Epidermal melanocyte (primary cell): ENCODE data around the gene TMEM33.

ENCODE experiments used
- DNase-seq: peaks from one replicate; pipeline ENCODE4 v3.0.0; 2011; ENCODE audit warnings: low spot score; ENCODE audit not compliant: insufficient read length

Gene TMEM33

DNA sequence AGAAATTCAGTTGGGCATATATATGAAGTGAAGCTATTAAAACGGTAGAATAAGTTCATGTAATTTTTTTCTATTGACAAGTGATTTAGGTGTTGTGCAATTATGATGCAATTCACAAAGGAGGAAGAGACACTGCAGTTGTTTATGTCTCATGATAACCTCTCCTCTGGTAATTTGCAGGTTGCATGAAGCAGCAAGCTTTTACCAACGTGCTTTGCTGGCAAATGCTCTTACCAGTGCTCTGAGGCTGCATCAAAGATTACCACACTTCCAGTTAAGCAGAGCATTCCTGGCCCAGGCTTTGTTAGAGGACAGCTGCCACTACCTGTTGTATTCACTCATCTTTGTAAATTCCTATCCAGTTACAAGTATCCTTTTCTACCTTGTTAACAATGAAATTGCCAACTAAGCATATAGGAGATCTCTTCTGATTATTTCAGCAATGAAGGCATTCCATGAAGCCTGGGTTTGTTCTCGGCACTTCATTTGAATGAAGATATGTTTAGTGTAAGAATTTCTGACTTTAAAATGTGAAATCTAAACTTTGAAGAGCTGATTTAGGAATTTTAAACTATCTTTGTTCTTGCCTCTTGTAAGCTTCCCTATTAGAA, 3.9 kb downstream of the TMEM33 start:
- DNase-seq, result no peak

DNA sequence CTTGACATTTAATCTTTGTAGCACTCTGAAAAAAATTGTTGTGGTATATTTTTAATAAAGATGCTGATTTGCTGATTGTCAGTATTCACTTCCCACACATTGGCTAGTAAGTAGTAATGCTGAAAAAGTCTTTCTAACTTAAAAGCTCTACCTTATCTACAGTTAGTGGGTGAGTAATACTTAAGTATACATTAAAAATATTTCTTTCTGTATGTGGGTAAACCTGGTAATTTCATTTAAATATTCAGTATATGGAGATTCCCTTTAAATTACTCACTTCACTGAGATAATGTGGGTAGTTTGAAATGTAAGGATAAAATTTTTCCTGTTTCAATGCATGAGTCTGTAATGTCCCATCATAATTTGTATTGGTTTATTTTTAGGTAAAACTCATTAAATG, 5.6 kb downstream of the TMEM33 start:
- no peak for DNase-seq

DNA sequence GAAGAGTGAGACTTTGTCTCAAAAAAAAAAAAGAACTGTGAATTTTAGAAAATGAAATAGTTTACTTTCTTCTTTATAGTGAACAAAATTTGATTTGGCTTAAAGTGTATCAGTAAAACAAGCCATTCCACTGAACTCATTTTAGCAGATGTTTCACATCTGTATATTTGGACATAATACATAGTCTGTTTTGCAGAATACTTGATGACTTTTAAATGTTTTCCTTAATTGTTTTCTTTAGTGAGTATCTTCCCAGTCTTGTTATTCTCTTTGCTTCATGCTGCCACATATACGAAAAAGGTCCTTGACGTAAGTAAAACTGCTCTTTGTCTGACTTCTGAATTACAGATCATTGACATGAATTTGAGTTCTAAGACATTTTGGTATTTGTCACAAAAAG, 8.3 kb downstream of the TMEM33 start:
- no peak for DNase-seq

DNA sequence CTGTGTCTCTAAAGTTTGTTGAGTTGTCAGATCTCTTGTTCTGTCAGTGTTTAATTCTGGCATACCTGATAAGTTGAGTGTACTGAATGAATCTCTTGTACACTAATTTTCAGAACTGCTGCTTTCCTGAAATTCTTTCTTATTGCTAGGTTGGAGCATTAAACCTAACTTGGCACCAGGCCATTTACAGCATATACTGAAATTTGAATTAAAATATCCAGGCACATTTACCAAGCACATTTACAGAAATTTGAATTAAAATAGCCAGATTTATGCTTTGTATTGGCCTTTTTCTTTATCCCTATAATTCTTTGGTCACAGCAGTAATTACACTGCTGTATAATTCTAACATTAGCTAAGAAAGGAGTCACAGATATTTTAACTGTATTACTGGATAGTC, 8.9 kb downstream of the TMEM33 start:
- DNase-seq, result no peak

DNA sequence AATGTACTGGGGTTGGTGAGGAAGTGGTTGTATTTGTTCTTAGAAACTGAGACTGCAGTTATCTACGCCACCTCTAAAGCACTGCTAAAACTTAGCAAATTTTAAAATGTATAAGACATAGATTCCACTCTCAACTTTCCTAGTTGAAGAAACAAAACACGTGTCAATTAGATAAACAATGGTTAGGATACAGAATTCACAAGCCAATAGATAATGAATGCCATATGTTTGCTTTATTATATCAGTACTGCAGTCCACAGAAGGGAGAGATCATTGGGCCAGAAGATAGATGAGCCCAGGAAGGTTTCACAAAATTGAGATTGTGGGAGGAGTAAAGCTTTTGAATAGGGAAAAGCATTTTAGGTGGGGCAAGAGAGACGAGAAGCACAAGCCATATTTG, 14.3 kb downstream of the TMEM33 start:
- DNase-seq, result no peak

DNA sequence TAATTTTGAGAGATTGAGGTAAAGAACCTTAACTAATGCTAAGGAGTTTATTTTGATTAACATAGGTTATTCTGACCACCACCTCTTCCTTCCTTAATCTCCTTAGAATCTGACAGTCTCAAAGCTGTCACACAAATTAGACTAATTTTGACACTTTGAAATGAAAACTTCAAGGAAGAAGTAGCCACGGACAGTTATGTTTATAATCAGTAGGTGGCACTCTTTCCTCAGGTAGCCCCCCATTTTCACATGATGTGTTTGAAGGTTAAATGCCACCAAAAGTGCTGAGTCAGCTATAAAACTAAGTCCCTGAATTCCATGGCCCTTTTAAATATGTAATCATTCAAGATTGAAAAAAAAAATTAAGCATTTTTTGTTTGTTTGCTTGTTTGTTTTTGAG, 22.4 kb downstream of the TMEM33 start:
- no peak for DNase-seq

DNA sequence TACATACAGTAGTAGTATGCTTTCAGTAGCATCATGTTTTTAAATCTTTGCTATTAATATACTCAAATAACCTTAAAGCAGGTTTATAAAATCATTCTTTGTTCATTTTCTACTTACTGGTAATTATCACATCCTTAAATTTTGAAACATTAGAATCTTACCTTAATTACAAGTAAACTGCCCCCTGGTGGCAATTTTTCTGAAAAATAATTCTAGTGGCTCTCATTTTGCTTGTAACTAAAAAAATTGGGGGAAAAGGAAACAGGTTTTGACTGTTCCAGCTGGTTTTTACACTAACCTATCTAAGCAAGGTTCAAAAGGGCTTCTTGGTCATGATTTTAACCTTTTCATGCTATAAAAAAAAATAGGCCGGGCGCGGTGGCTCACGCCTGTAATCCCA, 27.9 kb downstream of the TMEM33 start:
- DNase-seq, result no peak

DNA sequence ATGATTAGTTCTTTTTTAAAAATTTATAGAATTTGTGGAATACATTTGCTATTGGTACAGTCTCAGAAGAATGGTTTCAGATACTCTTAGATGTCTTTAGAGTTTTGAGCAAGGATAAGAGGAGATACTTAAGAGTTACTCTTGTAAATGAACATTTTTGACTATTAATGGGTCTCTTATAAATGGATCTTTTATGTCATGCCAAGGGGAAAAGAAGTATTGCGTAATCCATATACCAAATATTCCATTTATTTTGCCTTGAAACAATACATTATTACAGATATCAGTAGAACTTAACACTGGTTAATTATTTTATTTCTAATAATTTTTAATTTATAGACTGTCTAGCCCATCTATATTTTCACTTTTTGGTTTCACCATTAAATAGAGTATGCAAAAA, 29.2 kb downstream of the TMEM33 start:
- no peak for DNase-seq

DNA sequence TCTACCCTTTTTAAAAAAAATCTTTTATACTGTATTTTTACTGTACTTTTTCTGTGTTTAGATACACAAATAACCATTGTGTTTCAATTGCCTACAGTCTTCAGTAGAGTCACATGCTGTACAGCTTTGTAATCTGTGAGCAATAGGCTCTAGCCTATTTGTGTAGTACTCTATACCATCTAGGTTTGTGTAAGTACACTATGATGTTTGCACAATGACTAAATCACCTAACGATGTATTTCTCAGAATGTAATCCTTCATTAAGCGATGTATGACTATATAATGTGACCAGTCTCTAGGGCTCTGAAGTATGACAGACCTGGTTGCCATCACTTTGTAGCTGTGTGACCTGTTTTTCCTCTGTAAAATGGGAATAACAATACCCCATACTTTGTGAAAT, 32.2 kb downstream of the TMEM33 start:
- no peak for DNase-seq

DNA sequence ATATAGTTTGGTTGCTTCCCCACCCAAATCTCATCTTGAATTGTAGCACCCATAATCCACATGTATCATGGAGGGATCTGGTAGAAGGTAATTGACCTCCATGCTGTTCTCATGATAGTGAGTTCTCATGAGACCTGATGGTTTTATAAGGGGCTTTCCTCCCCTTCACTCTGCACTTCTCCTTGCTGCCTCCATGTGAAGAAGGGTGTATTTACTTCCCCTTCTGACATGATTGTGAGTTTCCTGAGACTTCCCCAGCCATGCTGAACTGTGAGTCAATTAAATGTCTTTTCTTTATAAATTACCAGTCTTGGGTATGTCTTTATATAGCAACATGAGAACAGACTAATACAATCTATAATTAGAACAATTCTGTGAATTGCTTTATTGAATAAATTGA, 34.4 kb downstream of the TMEM33 start:
- no peak for DNase-seq

DNA sequence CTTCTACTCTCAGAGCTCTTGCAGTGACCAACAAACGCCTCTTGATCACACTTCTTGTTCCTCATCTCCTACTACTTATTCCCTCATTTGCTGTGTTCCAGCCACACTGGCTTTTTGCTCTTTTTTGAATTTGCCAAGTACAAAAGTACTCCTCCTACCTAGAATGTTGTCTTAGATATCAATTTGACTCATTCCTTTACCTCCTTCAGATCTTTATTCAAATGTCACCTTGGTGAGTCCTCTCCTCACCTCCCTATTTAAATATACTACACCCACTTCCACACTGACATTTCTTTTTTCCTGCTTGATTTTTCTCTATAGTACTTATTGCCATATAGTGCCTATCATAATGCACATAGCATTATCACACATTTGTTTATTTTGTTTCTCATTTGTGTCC, 40.1 kb downstream of the TMEM33 start:
- no peak for DNase-seq

DNA sequence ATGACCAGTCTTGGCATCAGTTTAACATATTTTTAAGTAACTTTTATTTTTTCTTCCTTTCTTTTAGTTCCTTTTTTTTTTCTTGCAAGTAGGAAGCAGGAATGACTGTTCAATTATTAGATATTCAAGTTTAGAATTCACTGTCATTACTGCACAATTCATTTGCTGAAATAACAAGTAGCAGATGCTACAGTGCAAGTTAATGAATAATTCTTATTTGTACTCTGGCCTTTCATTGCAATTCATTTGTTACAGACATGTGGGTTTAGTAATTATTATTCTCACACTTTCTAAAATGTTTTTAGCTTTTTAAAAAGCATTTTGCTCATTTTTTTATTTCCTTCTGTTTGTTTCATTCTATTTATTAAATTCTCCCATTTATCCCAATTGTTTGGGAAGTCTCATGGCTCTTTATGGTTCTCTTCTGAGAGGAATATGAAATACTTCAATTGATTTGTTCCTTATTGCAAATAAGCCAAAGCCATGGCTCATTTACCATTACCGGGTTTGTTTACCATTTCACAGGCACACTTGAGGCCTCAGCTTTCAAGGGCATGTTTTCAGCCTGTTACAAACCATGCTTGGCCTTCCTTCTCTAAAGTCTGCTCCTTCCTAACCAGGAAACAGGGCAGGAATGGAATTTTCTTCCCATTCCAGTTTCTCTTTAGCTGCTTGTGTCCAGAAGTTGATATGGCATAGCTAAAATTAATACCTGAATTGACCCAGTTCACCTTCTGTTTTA, 41.7 kb downstream of the TMEM33 start:
- DNase-seq, result no peak

DNA sequence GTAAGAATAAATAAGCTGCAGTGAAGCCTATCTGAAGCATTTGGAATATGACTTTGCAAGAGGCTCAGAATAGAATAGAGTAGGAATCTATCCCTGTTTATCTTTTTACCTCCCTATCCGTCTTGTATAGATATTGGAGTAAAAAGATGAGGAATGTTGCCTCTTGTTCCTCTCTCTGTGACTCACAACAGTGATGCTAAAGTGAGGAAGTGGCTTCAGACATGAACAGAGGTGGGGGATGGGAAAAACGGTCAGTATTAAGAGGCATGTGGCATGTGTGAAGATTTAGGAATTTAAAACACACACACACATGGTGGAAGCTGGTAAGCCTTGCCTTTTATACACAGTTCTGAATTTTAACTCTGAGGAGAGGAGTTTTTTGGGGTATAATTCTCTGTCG, 42.5 kb downstream of the TMEM33 start:
- DNase-seq, result no peak

DNA sequence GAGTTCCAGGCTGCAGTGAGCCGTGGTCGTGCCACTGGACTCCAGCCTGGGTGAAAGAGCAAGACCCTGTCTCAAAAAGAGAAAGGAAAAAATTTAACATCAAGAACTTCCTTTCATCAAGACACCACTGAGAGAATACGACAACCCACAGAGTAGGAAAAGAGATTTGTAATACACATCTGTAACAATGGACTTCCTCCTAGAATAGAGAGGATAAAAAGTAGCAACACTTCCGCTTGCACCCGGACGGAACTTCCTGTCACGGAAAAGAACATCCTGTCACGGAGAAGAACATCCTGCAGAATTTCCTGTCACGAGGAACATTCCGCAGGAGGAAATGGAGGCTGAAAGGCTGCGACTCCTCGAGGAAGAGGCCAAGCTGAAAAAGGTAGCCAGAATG, 46.2 kb downstream of the TMEM33 start, which contains the start of gene DCAF4L1:
DCAF4L1 (plus strand) TSS at position 301 of the 400 bp plus-strand sequence; CDS start at position 338, 37 bp downstream.
- no peak for DNase-seq

DNA sequence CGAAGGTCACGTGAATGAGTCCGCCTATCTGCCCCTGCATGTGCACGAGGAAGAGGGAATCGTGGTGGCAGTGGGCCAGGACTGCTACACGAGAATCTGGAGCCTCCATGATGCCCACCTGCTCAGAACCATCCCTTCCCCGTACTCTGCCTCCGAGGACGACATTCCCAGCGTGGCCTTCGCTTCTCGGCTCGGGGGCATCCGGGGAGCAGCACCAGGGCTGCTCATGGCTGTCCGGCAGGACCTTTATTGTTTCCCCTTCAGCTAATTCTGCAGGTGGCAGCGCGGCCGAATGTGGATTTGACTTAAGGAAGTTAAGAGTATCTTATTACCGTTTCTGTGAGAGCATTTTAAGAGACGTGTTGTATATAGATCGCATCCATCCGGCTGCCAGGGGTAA, 47.5 kb downstream of the TMEM33 start:
- no peak for DNase-seq

DNA sequence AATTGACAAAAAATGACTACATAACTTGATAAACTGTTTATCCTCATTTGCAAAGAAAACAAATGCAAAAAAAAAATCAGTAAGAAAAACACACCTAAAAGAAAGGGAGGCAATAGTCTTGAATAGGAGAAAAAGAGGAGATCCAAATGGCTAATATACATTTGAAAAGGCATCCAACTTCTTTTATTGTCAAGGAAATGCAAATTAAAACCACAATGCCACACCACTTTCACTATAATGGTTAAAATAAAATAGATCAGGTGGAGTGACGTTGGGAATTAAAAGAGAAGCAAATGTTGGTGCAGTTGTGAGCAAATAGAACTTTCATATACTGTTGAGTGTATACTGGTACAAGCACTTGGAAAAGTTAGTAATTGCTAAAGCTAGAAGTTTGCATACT, 49.9 kb downstream of the TMEM33 start:
- DNase-seq, result no peak

DNA sequence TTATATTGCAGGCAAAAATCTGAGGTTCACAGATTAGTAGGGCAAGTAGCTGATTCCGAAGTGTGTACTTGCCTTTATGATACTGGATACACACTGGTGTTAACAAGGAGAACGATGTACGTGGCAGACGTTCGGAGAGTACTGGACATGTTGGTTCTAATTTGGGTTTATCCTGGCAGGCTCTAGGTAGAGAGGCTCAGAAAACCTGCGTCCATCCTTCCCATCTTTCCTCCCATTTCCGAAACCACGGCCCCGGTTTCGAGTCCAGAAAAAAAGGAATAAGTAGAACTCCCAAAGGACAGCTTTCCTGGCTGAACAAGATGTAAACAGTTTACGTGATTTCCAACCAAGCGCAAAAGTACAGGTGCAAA, 54.8 kb downstream of the TMEM33 start:
- no peak for DNase-seq

DNA sequence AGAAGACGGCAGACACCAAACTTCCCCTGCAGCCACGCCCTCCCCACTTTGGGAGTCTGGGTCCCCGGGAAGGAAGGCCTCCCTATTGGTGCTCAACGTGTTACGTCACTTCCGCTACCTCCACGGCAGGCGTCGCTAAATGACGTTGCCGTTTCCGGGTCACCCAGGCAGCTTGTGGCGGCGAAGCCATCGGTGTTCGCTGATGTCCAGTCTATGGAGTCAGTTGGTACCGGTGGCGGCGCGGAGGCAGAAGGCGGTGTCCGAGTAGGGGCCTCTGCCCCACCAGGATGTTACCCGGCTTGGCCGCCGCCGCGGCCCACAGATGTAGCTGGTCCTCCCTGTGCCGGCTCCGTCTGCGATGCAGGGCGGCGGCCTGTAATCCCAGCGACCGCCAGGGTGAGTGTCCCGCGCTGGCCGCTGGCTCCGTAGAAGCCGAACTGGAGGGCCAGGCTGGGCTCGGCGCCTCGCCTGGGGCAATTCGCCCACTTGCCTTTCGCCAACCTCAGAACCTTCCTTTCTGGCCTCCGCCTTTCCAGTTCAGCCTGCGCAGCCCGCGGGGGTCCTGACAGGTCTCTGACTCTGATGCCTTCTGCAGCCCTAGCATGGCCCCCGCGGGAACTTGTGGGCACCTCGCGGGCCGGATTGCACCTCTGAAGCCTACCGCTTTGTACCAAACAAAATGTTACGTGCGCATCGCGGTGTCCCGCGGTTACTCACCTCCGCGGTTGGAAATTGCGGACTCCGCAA, 55.3 kb downstream of the TMEM33 start, which contains the start of gene SLC30A9:
SLC30A9 (plus strand) TSS at position 166 of the 747 bp plus-strand sequence; CDS start at position 288, 122 bp downstream.
- peak; percentile 99 for DNase-seq

DNA sequence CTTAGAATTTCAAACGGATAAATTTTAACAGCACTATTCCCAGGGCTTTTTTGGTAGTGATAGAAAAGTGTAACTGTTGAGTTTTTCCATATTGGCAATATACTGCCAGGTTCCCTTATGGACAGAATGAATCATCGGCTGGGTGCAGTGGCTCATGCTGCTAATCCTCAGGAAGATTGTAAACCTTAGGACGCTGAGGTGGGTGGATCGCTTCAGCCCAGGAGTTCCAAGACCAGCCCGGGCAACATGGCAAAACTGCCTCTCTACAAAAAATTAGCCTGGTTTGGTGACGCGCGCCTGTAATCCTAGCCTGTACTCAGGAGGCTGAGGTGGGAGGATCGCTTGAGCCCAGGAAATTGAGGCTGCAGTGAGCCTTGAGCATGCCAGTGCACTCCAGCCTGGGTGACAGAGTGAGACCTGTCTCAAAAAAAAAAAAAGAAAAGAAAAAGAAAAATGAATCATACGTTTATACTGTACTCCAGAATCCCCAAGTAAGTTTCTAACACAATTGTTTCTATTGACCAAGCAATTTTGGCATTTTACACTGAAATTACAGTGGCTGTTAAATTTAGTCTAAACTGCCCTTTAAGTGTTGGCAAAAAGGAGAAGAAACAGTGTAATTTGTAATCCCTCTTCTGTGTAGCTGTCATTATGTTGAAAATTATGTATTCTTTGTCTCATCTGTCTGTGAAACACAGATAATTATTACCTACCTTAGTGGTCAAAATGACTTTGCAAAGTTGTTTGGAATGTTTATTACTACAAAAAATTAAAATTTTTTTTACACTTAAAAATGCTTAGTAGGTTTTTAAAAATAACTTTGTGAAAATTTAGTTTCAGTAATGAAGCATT, 56.9 kb downstream of the TMEM33 start:
- DNase-seq, result no peak

DNA sequence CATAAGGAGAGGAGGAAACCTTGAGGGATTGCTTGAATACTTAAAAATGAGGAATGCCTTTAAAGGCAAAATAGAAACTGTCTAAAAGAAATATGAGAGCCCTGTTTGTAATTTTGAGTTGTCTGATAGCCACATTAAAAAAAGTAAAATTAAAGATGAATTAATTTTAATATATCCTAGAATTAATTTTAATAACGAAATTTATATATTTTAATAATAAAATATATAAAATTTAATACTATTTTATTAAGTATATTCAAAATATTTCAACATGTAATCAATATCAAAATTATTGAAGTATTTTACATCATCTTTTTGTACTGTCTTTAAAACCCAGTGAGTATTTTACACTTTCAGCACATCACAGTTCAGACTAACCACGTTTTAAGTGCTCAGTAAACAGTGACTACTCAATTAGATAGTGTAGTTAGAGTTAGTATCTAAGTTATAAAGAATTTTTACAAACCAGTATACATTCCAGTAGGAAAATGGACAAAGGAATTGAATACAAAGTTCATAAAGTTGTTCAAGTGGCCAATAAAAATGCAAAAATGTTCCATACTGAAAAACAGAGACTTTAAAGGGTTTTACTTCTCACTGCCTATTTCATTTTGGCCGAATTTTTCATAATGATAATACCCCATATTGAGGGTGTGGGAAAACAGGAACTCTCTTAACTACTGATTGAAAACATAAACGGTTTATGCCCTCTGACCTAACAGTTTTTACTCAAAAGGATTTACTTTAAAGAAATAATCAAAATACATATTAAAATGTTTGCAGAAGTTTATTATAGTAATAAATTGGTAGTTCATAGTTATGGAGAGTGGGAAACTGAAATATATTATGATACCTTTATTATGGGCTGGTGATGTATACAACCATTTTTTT, 58.0 kb downstream of the TMEM33 start:
- no peak for DNase-seq
